HEK293 (cell line): ENCODE measurements around the gene SERTAD1.

ENCODE experiments used
- CTCF ChIA-PET: fragments of 350-600 bp; formaldehyde crosslinking; extraction: SDS; loops from one replicate; lab custom pipeline; 2021; ENCODE audit warnings: antibody characterized with exemption; lab: Yijun Ruan, JAX
- POLR2A ChIA-PET: fragments of 300-600 bp; formaldehyde crosslinking; extraction: SDS; loops from one replicate; lab custom pipeline; 2020; ENCODE audit warnings: antibody characterized with exemption, inconsistent platforms; lab: Yijun Ruan, JAX
- H3K27ac ChIP-seq: fragments of 200-500 bp; sonication (Bioruptor generic); 2 replicates; pipeline ENCODE4 v1.5.1; 2014; ENCODE audit warnings: low read depth, low read length, control low read depth, inconsistent platforms; ENCODE audit errors: extremely low read depth
- H3K36me3 ChIP-seq, 2 experiments: fragments of 200-500 bp in 1 of 2; sonication (Bioruptor generic) in 1 of 2; 1 replicate in 1 of 2; 2 replicates in 1 of 2; pipeline ENCODE4 v1.5.1; 2014 to 2017; ENCODE audit warnings: inconsistent platforms in 2 of 2, low read length in 2 of 2; ENCODE audit not compliant: control insufficient read depth in 2 of 2, insufficient read depth in 1 of 2
- H3K4me1 ChIP-seq: fragments of 200-500 bp; sonication (Bioruptor generic); 2 replicates; pipeline ENCODE4 v1.5.1; 2014; ENCODE audit warnings: mild to moderate bottlenecking, low read length, inconsistent platforms; ENCODE audit not compliant: control insufficient read depth, insufficient read depth
- H3K4me3 ChIP-seq: 2 replicates; pipeline ENCODE4 v1.5.1; 2011; ENCODE audit warnings: low read depth, mild to moderate bottlenecking, control low read depth, low read length, moderate library complexity
- H3K9me3 ChIP-seq: fragments of 200-500 bp; sonication (Bioruptor generic); 2 replicates; pipeline ENCODE4 v1.5.1; 2014; ENCODE audit warnings: low read depth, low read length, inconsistent platforms; ENCODE audit not compliant: control insufficient read depth, insufficient read depth
- EGR2 ChIP-seq: fragments of 450-650 bp; formaldehyde crosslinking; IDR thresholded peaks from 2 replicates; pipeline ENCODE4 v1.5.1; 2016; ENCODE audit warnings: low read depth, missing biosample characterization, missing genetic modification characterization
- HOXC10 ChIP-seq: sonication (generic); formaldehyde crosslinking; IDR thresholded peaks from 2 replicates; pipeline ENCODE4 v1.8.1; 2023; ENCODE audit warnings: mild to moderate bottlenecking, missing genetic modification reagents
- PBX3 ChIP-seq: sonication (generic); formaldehyde crosslinking; IDR thresholded peaks from 2 replicates; pipeline ENCODE4 v1.8.1; 2022; ENCODE audit warnings: mild to moderate bottlenecking, moderate library complexity, missing genetic modification reagents
- YY2 ChIP-seq: fragments of 450-650 bp; formaldehyde crosslinking; IDR thresholded peaks from 2 replicates; pipeline ENCODE4 v1.5.1; 2016; ENCODE audit warnings: missing biosample characterization, missing genetic modification characterization
- ZBTB1 ChIP-seq: fragments of 450-650 bp; formaldehyde crosslinking; IDR thresholded peaks from 2 replicates; pipeline ENCODE4 v1.5.1; 2016; ENCODE audit warnings: missing biosample characterization, missing genetic modification characterization
- ZBTB8A ChIP-seq: fragments of 450-650 bp; formaldehyde crosslinking; IDR thresholded peaks from 2 replicates; pipeline ENCODE4 v1.5.1; 2016; ENCODE audit warnings: missing biosample characterization, missing genetic modification characterization
- ZEB2 ChIP-seq: fragments of 450-650 bp; formaldehyde crosslinking; IDR thresholded peaks from 2 replicates; pipeline ENCODE4 v1.5.1; 2016; ENCODE audit warnings: missing biosample characterization, missing genetic modification characterization
- ZNF112 ChIP-seq: fragments of 450-650 bp; formaldehyde crosslinking; IDR thresholded peaks from 2 replicates; pipeline ENCODE4 v1.5.0; 2017; ENCODE audit warnings: missing biosample characterization, missing genetic modification characterization
- ZNF121 ChIP-seq: fragments of 450-650 bp; formaldehyde crosslinking; IDR thresholded peaks from 2 replicates; pipeline ENCODE4 v1.5.1; 2016; ENCODE audit warnings: missing biosample characterization, missing genetic modification characterization
- ZNF146 ChIP-seq: fragments of 450-650 bp; formaldehyde crosslinking; IDR thresholded peaks from 2 replicates; pipeline ENCODE4 v1.5.1; 2016; ENCODE audit warnings: missing biosample characterization, missing genetic modification characterization
- ZNF16 ChIP-seq: fragments of 450-650 bp; formaldehyde crosslinking; IDR thresholded peaks from 2 replicates; pipeline ENCODE4 v1.5.1; 2016; ENCODE audit warnings: low read depth, missing biosample characterization, missing genetic modification characterization
- ZNF175 ChIP-seq: fragments of 450-650 bp; formaldehyde crosslinking; IDR thresholded peaks from 2 replicates; pipeline ENCODE4 v1.5.1; 2016; ENCODE audit warnings: missing biosample characterization, missing genetic modification characterization
- ZNF302 ChIP-seq: fragments of 450-650 bp; formaldehyde crosslinking; IDR thresholded peaks from 2 replicates; pipeline ENCODE4 v1.5.1; 2016; ENCODE audit warnings: missing biosample characterization, missing genetic modification characterization, low read depth
- ZNF324 ChIP-seq: fragments of 450-650 bp; formaldehyde crosslinking; IDR thresholded peaks from 2 replicates; pipeline ENCODE4 v1.5.1; 2016; ENCODE audit warnings: missing biosample characterization, missing genetic modification characterization
- ZNF426 ChIP-seq: fragments of 450-650 bp; formaldehyde crosslinking; IDR thresholded peaks from 2 replicates; pipeline ENCODE4 v1.5.1; 2017; ENCODE audit warnings: missing biosample characterization, missing genetic modification characterization, mild to moderate bottlenecking, inconsistent platforms, moderate library complexity
- ZNF473 ChIP-seq: fragments of 450-650 bp; formaldehyde crosslinking; IDR thresholded peaks from 2 replicates; pipeline ENCODE4 v1.5.1; 2017; ENCODE audit warnings: missing biosample characterization, missing genetic modification characterization
- ZNF548 ChIP-seq: fragments of 450-650 bp; formaldehyde crosslinking; IDR thresholded peaks from 2 replicates; pipeline ENCODE4 v1.5.1; 2016; ENCODE audit warnings: missing biosample characterization, missing genetic modification characterization
- ZNF555 ChIP-seq: fragments of 450-650 bp; formaldehyde crosslinking; conservative IDR thresholded peaks from 2 replicates; pipeline ENCODE4 v1.5.1; 2017; ENCODE audit warnings: missing biosample characterization, mild to moderate bottlenecking, missing genetic modification characterization, inconsistent platforms
- ZNF624 ChIP-seq: fragments of 450-650 bp; formaldehyde crosslinking; IDR thresholded peaks from 2 replicates; pipeline ENCODE4 v1.5.1; 2017; ENCODE audit warnings: missing biosample characterization, missing genetic modification characterization
- ZNF776 ChIP-seq: fragments of 450-650 bp; formaldehyde crosslinking; IDR thresholded peaks from 2 replicates; pipeline ENCODE4 v1.5.0; 2017; ENCODE audit warnings: missing biosample characterization, missing genetic modification characterization, borderline replicate concordance
- ZNF792 ChIP-seq: fragments of 450-650 bp; formaldehyde crosslinking; IDR thresholded peaks from 2 replicates; pipeline ENCODE4 v1.5.1; 2016; ENCODE audit warnings: missing biosample characterization, missing genetic modification characterization
- ZNF843 ChIP-seq: fragments of 450-650 bp; formaldehyde crosslinking; IDR thresholded peaks from 2 replicates; pipeline ENCODE4 v1.5.1; 2016; ENCODE audit warnings: missing biosample characterization, missing genetic modification characterization
- TF ChIP-seq, protein P1 (sequence below): fragments of 450-650 bp; formaldehyde crosslinking; IDR thresholded peaks from 2 replicates; pipeline ENCODE4 v1.5.1; 2017; ENCODE audit warnings: missing biosample characterization, missing genetic modification characterization
- TF ChIP-seq, protein P2 (sequence below): fragments of 450-650 bp; IDR thresholded peaks from 2 replicates; pipeline ENCODE4 v1.5.1; 2018; ENCODE audit warnings: missing biosample characterization, mild to moderate bottlenecking, missing genetic modification characterization
- TF ChIP-seq, protein P3 (sequence below): fragments of 450-650 bp; IDR thresholded peaks from 2 replicates; pipeline ENCODE4 v1.5.1; 2018; ENCODE audit warnings: missing biosample characterization, missing genetic modification characterization
- TF ChIP-seq, protein P4 (sequence below): fragments of 450-650 bp; formaldehyde crosslinking; IDR thresholded peaks from 2 replicates; pipeline ENCODE4 v1.5.1; 2016; ENCODE audit warnings: missing biosample characterization, missing genetic modification characterization
- TF ChIP-seq, protein P5 (sequence below): fragments of 450-650 bp; formaldehyde crosslinking; IDR thresholded peaks from 2 replicates; pipeline ENCODE4 v1.5.0; 2017; ENCODE audit warnings: missing biosample characterization, missing genetic modification characterization, borderline replicate concordance

SERTAD1 gene

DNA sequence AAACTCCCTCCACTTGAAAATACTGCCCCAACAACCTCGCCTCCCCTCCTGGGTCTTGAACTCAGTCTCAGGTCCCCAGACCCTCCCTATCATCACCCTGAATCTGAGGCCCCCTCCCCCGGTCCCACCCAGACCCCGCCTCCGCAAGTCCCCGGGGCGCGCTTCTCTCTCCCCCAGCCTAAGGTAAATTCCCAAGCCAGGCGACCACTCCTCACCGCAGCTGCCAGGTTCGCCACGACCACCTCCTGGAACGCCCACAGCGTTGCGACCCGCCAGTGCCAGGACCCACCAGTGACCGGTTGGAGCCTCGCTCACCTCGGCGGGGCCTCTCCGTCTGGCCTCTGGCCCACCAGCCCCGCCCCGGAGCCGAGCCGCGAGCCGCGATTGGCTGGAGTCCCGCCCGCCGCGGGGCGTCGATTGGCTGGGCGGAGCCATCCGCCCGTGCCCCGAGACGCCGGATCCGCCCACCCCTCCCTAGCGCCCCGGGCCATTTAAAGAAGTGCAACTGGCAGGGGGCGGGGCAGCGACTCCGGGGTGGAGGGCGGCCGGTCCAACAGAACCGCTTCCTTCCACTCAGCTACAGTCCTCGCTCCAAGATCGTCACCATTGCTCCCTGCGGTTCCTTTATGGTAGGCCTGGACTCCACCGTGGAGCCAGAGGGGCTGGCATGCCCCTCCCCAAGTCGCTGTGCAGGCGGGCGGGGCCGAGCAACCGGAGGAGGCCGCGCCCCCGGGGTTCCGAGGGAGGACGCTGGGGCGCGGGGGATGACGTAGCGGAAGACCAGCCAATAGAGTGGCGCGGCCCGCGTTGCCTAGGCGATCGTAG is 18.4 kb upstream of the SERTAD1 start, which contains the start of gene SERTAD3:
Gene SERTAD3 (minus strand): TSS at position 336 of the 825 bp plus-strand sequence. CDS start 2,255 bp downstream, outside the sequence.
- H3K36me3 ChIP-seq = peaks cover 27 to 31% of the 10 kb centered on the region in 2 experiments
- peaks cover 14% of the 10 kb centered on the region for H3K4me1 ChIP-seq
- peak within 1 kb of the TSS; percentile 67 for H3K4me3 ChIP-seq
- ChIA-PET POLR2A (interaction anchor here (0.6 to 17.1 kb wide), 13 partner anchors 9 to 344 kb away, joined by 3 to 428 read pairs (median 13); partner anchors contain the start of genes BLVRB, C19orf47, PLD3 and SERTAD1), CTCF (interaction anchor here (0.6 to 4.8 kb wide), 20 partner anchors 9 to 819 kb away, joined by 3 to 39 read pairs (median 4); partner anchors contain the start of genes BLVRB and SERTAD1)
- H3K27ac ChIP-seq = peak within 1 kb of the TSS; percentile 99
- no peaks in the 10 kb centered on the region for H3K9me3 ChIP-seq
- no peak for TF ChIP-seq ZNF548 (tag by site-specific recombination)
- TF ChIP-seq ZNF624 = no peak
- no peak for TF ChIP-seq ZNF792 (tag by site-specific recombination)
- peak; percentile 75 for TF ChIP-seq ZNF121 (tag by site-specific recombination)
- TF ChIP-seq ZNF843 = peak; percentile 84; the same call in 1 of the 2 replicates
- TF ChIP-seq ZNF302 (tag by site-specific recombination) = no peak
- no peak for TF ChIP-seq ZNF555 (tag by site-specific recombination)
- TF ChIP-seq, protein P1, sequence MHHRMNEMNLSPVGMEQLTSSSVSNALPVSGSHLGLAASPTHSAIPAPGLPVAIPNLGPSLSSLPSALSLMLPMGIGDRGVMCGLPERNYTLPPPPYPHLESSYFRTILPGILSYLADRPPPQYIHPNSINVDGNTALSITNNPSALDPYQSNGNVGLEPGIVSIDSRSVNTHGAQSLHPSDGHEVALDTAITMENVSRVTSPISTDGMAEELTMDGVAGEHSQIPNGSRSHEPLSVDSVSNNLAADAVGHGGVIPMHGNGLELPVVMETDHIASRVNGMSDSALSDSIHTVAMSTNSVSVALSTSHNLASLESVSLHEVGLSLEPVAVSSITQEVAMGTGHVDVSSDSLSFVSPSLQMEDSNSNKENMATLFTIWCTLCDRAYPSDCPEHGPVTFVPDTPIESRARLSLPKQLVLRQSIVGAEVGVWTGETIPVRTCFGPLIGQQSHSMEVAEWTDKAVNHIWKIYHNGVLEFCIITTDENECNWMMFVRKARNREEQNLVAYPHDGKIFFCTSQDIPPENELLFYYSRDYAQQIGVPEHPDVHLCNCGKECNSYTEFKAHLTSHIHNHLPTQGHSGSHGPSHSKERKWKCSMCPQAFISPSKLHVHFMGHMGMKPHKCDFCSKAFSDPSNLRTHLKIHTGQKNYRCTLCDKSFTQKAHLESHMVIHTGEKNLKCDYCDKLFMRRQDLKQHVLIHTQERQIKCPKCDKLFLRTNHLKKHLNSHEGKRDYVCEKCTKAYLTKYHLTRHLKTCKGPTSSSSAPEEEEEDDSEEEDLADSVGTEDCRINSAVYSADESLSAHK = peak; percentile 58; the same call in 1 of the 2 replicates
- 0 out of 2 replicates have a peak, but pooled peaks have one; percentile 3 for TF ChIP-seq ZNF146 (tag by site-specific recombination)
- no peak for TF ChIP-seq ZNF776
- TF ChIP-seq ZBTB8A (tag by site-specific recombination) = peak; percentile 77; the same call in 1 of the 2 replicates
- TF ChIP-seq HOXC10 (CRISPR knock-in tag) = no peak
- TF ChIP-seq, protein P2, sequence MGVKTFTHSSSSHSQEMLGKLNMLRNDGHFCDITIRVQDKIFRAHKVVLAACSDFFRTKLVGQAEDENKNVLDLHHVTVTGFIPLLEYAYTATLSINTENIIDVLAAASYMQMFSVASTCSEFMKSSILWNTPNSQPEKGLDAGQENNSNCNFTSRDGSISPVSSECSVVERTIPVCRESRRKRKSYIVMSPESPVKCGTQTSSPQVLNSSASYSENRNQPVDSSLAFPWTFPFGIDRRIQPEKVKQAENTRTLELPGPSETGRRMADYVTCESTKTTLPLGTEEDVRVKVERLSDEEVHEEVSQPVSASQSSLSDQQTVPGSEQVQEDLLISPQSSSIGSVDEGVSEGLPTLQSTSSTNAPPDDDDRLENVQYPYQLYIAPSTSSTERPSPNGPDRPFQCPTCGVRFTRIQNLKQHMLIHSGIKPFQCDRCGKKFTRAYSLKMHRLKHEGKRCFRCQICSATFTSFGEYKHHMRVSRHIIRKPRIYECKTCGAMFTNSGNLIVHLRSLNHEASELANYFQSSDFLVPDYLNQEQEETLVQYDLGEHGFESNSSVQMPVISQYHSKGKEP (tag by site-specific recombination) = peak; percentile 68
- no peak for TF ChIP-seq ZNF175 (tag by site-specific recombination)
- TF ChIP-seq ZNF16 (tag by site-specific recombination) = no peak
- no peak for TF ChIP-seq ZNF112 (tag by site-specific recombination)
- no peak for TF ChIP-seq ZNF473 (tag by site-specific recombination)
- peak; percentile 64; the same call in 1 of the 2 replicates for TF ChIP-seq PBX3 (CRISPR knock-in tag)
- TF ChIP-seq, protein P3, sequence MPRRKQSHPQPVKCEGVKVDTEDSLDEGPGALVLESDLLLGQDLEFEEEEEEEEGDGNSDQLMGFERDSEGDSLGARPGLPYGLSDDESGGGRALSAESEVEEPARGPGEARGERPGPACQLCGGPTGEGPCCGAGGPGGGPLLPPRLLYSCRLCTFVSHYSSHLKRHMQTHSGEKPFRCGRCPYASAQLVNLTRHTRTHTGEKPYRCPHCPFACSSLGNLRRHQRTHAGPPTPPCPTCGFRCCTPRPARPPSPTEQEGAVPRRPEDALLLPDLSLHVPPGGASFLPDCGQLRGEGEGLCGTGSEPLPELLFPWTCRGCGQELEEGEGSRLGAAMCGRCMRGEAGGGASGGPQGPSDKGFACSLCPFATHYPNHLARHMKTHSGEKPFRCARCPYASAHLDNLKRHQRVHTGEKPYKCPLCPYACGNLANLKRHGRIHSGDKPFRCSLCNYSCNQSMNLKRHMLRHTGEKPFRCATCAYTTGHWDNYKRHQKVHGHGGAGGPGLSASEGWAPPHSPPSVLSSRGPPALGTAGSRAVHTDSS = no peak
- TF ChIP-seq, protein P4, sequence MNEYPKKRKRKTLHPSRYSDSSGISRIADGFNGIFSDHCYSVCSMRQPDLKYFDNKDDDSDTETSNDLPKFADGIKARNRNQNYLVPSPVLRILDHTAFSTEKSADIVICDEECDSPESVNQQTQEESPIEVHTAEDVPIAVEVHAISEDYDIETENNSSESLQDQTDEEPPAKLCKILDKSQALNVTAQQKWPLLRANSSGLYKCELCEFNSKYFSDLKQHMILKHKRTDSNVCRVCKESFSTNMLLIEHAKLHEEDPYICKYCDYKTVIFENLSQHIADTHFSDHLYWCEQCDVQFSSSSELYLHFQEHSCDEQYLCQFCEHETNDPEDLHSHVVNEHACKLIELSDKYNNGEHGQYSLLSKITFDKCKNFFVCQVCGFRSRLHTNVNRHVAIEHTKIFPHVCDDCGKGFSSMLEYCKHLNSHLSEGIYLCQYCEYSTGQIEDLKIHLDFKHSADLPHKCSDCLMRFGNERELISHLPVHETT (tag by site-specific recombination) = peak; percentile 77; the same call in 1 of the 2 replicates
- TF ChIP-seq, protein P5, sequence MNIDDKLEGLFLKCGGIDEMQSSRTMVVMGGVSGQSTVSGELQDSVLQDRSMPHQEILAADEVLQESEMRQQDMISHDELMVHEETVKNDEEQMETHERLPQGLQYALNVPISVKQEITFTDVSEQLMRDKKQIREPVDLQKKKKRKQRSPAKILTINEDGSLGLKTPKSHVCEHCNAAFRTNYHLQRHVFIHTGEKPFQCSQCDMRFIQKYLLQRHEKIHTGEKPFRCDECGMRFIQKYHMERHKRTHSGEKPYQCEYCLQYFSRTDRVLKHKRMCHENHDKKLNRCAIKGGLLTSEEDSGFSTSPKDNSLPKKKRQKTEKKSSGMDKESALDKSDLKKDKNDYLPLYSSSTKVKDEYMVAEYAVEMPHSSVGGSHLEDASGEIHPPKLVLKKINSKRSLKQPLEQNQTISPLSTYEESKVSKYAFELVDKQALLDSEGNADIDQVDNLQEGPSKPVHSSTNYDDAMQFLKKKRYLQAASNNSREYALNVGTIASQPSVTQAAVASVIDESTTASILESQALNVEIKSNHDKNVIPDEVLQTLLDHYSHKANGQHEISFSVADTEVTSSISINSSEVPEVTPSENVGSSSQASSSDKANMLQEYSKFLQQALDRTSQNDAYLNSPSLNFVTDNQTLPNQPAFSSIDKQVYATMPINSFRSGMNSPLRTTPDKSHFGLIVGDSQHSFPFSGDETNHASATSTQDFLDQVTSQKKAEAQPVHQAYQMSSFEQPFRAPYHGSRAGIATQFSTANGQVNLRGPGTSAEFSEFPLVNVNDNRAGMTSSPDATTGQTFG (tag by site-specific recombination) = no peak
- peak; percentile 90 for TF ChIP-seq EGR2
- TF ChIP-seq ZBTB1 (tag by site-specific recombination) = no peak
- TF ChIP-seq ZEB2 (tag by site-specific recombination) = peak; percentile 99
- peak; percentile 96 for TF ChIP-seq ZNF324 (tag by site-specific recombination)
- TF ChIP-seq YY2 = peak; percentile 13; the same call in 1 of the 2 replicates
- TF ChIP-seq ZNF426 = no peak
